GM21423 (cell line): ENCODE results near the gene ARFGEF2.
"Not testable (repeated sequence)": the region's sequence is repeated elsewhere in the genome, so short reads cannot be mapped to it uniquely, and the experiment has no call there.

Source experiments
- ATAC-seq: cut with Tn5 transposase; IDR thresholded peaks from one replicate; pipeline ENCODE4 v1.9.1; 2021; ENCODE audit warnings: mild to moderate bottlenecking, moderate library complexity; ENCODE audit not compliant: unreplicated experiment

ARFGEF2 gene

GRCh38 chr20:48921168-48921882 is at the start of gene ARFGEF2:
Gene ARFGEF2 (plus strand): TSS chr20:48921711. CDS start chr20:48921890, 179 bp downstream.
- ATAC-seq = peak; percentile 79

DNA sequence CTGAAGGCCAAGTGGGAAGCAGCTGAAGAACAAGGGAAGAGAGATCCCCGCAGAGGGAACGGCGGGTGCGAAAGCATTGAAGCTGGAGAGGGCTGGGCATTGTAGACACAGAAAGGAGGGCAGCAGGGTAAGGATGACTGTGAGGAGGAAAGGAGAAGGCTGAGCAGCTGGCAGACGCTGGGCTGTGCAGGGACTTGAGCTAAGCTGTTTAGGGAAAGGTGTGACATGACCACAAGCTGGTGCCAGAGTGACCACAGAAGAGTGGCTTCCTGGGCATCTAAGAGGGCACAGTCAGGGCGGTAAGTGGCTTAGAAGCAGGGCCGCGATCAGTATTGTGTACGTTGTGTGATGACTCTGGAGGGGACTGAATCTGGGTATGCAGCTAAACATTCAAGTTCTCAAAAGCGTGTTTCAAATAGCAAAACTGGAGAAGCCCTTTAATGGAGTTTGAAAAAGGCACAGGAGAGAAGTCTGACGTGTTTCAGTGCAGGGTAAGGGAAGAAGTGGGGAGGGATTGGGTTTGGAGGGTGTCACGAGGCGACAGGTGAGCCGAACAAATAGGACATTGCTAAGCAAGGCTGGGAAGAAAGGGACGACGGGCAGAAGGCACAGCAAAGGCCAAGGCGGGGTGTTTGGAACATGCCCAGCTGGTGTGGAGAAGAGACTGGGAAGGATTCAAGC is 46.1 kb upstream of the ARFGEF2 start:
- no peak for ATAC-seq

DNA sequence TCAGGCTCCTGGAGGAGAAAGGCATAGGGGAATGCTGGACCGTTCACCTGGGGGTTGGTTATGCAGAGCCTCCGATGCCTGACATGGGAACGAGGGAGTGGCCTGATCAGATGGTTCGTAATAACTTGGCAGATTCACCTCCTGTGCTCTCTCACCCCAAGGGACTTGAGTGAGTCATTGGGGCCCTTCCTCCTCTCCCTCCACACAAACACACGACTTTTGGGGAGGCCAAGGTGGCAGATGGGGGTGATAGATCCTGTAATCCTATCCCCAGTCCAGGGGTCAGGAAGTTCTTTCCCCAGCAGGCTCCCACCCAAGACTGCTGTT is 45.6 kb upstream of the ARFGEF2 start:
- no peak for ATAC-seq

- ATAC-seq = no peak
Observed at GRCh38 chr20:48877304-48877703, 44.2 kb upstream of the ARFGEF2 start.

DNA sequence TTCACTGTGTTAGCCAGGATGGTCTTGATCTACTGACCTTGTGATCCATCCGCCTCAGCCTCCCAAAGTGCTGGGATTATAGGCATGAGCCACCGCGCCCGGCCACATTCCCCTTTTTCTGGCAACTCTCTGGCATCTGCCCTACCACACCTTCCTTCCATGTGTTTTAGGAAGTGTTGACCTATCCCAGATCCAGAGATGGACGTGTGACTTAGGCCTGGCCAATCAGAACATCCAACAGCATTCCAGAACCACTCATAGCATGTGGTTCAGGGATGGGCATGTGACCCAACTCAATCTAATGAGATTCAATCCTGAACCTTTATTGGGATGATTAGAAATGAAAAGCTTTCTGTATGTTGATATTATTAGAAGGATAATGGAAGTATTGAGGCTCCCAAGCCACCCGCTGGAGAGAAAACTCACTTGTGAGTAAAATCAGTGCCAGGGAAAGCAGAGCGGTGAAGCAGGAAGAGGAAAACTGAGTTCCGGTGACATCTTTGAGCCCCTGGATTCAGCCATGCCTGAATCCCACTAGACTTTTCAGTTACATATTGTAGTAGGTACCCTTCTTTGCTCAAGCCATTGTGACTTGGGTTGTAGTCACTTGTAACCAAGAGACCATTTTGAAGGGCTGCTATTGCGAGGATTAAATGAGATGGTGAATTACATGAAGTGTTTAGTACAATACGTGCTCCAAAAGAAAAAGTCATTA is 42.8 kb upstream of the ARFGEF2 start:
- ATAC-seq = no peak

DNA sequence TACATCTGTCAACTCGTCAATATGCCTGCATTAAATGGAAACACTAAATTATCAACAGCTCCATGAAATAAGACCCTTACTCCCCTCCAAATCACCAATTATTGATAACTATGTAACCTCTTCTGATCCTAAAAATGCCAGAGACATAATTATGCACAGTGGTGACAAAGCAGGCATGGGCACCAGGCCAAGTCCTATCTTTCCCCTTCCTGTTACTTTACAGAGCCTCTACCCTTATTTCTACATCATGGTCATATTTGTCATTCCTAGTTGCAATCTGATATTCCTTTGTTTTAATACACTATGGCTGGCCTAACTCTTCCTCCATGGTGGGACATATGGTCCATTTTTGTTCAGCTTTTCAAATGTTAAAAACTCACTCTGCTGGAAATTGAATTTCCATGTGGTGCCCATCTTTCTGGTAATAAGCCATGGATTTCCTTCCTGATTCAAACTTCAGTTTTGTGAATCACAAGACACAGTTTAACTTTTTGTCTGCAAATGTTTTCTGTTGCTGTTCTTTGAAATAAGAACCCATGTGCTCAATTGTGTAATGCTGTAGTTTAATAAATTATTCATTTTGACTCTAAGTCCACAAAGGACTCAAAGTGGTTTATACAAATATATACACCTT is 41.8 kb upstream of the ARFGEF2 start:
- no peak for ATAC-seq

- ATAC-seq = no peak
Observed at GRCh38 chr20:48880331-48880730, 41.2 kb upstream of the ARFGEF2 start.

DNA sequence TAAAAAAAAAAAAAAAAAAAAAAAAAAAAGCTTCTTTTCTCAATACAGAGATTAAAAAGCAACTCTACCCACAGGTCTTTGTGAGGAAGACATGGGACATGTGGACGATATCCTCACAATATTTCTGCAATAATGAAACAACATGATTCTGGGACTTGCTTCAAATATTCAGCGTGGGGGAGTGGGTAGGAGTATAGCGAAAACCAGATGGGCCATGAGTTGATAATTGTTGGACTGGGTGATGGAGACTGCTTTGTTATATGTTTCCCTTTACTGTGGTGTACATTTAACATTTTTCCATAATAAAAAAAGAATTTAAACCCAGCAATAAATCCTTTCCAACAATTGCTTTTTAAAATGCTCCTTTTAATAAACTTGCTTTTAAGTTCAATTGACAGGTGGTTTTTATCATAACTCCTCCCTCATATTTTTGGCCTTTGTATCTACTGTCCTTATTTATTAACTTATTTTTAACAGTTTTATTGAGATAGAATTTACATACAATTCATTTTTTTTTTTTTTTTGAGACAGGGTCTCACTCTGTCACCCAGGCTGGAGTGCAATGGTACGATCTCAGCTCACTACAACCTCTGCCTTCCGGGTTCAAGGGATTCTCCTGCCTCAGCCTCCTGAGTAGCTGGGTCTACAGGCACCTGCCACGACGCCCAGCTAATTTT is 40.4 kb upstream of the ARFGEF2 start:
- ATAC-seq = no peak

- no peak for ATAC-seq
Observed at GRCh38 chr20:48885237-48885636, 36.3 kb upstream of the ARFGEF2 start.

- no peak for ATAC-seq
Observed at GRCh38 chr20:48886194-48886593, 35.3 kb upstream of the ARFGEF2 start.

DNA sequence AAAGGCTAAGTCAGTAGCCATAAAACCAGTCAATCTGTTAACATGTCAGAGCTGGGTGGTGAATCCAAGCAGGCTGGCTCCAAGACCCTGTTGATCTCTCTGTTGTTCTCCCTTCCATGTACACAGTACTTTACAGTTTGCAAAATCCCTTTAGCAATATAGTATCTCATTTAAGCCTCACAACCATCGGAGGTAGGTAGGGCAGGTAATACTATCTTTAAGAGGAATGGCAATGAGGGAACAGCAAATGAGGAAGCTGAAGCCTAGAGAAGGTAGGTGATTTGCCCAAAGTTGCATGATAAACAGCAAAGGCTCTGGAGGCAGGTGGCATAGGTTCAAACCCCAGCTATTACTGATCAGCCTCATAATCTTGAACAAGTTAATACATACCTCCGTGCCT is 34.7 kb upstream of the ARFGEF2 start:
- ATAC-seq = no peak

DNA sequence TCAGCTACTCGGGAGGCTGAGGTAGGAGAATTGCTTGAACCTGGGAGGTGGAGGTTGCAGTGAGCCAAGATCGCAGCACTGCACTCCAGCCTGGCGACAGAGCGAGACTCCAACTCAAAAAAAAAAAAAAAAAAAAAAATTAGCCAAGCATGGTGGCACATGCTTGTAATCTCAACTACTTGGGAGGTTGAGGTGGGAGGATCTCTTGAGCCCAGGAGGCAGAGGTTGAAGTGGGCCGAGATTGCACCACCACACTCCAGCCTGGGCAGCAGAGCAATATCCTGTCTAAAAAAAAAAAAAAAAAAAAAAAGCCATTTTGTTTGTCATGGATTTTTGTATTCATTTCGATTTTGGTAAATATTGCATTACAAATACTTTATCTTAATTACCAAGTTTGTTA is 33.0 kb upstream of the ARFGEF2 start:
- ATAC-seq = not testable (repeated sequence)

- no peak for ATAC-seq
Observed at GRCh38 chr20:48889140-48889790, 32.2 kb upstream of the ARFGEF2 start.

DNA sequence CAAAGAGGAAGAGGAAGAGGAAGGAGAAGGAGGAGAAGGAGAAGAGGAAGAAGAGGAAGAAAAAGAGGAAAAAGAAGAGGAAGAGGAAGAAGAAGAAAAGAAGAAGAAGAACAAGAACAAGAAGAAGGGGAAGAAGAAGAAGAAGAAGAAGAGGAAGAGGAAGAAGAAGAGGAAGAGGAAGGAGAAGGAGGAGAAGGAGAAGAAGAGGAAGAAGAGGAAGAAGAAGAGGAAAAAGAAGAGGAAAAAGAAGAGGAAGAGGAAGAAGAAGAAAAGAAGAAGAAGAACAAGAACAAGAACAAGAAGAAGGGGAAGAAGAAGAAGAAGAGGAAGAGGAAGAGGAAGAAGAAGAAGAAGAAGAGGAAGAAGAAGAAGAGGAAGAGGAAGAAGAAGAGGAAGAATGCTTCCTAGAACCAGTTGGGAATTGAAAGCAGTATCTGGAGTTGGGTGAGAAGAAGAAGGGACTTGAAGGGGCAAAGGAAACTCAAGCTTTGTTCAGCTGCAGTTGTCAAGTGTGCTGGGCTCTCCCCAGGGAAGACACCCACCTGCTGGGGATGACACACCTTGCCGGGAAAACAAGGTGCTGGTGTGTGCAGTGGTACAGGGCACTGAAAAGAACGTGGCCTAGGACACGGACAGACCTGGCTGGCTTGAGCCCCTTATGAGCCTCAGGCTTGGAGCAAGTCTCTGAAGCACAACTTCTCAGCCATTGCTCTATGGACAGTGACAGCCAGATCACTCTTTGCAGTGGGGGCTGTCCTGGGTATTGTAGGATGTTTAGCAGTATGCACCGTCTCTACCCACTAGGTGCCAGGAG is 30.1 kb upstream of the ARFGEF2 start:
- ATAC-seq = no peak

DNA sequence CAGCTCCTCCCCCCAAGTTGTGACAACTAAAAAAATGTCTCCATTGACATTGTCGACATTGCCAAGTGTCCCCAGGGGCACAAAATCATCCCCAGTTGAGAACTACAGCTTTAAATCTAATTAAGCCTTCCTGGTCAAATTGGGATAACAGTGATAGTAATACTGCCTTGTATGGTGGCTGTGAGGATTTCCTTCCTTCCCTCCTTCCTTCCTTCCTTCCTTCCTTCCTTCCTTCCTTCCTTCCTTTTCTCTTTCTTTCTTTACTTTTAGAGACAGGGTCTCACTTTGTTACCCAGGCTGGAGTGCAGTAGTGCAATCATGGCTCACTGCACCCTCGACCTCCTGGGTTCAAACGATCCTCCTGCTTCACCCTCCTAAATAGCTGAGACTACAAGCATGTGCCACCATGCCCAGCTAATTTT is 29.5 kb upstream of the ARFGEF2 start:
- no peak for ATAC-seq

GRCh38 chr20:48892891-48893290 is 28.6 kb upstream of the ARFGEF2 start:
- no peak for ATAC-seq

DNA sequence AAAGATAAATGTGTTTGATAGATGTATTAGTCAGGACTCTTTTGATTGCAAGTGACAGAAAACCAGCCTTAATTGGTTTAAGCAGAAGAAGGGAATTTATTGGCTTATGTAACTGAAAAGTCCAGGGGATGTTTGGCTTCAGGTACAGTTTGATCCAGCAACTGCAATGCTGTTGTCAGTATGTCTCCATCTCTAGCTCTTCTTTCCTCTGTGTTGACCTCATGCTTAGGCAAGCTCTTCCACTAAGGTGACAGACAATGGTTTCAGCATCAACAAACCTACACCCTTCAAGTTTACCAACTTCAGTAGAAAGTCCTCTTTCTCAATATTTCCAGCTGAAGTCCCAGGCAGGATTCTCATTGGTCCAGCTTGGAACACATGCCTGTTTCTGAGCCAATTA is 28.1 kb upstream of the ARFGEF2 start:
- ATAC-seq = no peak

DNA sequence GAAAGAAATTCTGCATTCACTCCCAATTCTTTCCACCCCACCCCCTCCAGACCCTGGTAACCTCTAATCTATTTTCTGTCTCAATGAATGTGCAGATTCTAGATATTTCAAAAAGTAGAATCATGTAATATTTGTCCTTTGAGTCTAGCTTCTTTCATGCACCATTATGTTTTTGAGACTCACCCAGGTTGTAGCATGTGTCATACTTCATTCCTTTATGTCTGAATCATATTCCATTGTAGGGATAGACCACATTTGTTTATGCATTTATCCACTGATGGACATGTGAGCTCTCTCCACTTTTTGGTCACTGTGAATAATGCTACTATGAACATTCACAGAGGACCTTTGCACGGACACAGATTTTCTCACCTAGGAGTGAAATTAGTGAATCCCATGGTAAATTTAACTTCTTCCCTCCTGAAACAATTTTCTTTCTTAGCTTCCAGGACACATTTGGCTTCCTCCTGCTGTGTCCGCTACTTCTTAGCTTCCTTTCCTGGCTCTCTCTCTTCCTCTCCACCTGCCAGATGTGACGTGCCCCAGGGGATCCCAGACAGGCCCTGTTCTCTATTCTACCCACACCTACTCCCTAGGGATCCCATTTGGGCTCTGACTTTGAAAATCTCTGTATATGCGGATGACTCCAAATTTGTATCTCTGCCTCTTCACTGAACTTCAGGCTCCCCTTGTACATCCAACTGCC is 24.1 kb upstream of the ARFGEF2 start:
- ATAC-seq = no peak

GRCh38 chr20:48898210-48898609 is 23.3 kb upstream of the ARFGEF2 start:
- no peak for ATAC-seq
